ENCODE data around the gene PTCSC3. TPM values are rescaled to one million over a fixed set of nuclear protein-coding genes. Genes with fewer than 3 reads are reported as not detected.

The PTCSC3 gene
- total and polyA plus RNA-seq, 2 of the 13 experiments (the other 11 are each of a cell fraction or from before 2014, with no cell fraction given) = not detected

GRCh38 chr14:36217027-36217426, 40.5 kb upstream of the PTCSC3 start:
- H2AFZ ChIP-seq (ENCODE audit: low read length) = no peak overlapping the region
- no peak for TF ChIP-seq ZNF558 (CRISPR knock-in tag; IDR thresholded peaks at IDR 0.05; ENCODE audit: borderline replicate concordance)
- TF ChIP-seq HNF1A (IDR thresholded peaks at IDR 0.05; ENCODE audit: low read depth) = no peak
- no peak for TF ChIP-seq HNF1A (CRISPR knock-in tag; IDR thresholded peaks at IDR 0.05; ENCODE audit: borderline replicate concordance)
- TF ChIP-seq ZNF552 (CRISPR knock-in tag; IDR thresholded peaks at IDR 0.05; ENCODE audit: borderline replicate concordance) = no peak
- TF ChIP-seq NFIB (CRISPR knock-in tag; IDR thresholded peaks at IDR 0.05; ENCODE audit: borderline replicate concordance) = no peak
- no peak for TF ChIP-seq FOSL1 (CRISPR knock-in tag; IDR thresholded peaks at IDR 0.05; ENCODE audit: borderline replicate concordance)
- TF ChIP-seq ZNF547 (CRISPR knock-in tag; IDR thresholded peaks at IDR 0.05) = no peak
- no peak for TF ChIP-seq SALL1 (CRISPR knock-in tag; IDR thresholded peaks at IDR 0.05)
- TF ChIP-seq CCAR2 (optimal IDR thresholded peaks at IDR 0.05; ENCODE audit: low read depth, low read length) = no peak
- no peak for TF ChIP-seq TCF7L2 (IDR thresholded peaks at IDR 0.05; ENCODE audit: low read depth, low read length)
- TF ChIP-seq ZNF292 (CRISPR knock-in tag; IDR thresholded peaks at IDR 0.05; ENCODE audit: borderline replicate concordance, low read depth) = no peak
- TF ChIP-seq SNRNP70 (IDR thresholded peaks at IDR 0.05; ENCODE audit: low read depth, low read length) = no peak
- no peak for TF ChIP-seq ZBTB1 (CRISPR knock-in tag; IDR thresholded peaks at IDR 0.05; ENCODE audit: borderline replicate concordance)
- TF ChIP-seq KDM1A (CRISPR knock-in tag; IDR thresholded peaks at IDR 0.05) = no peak
- no peak for TF ChIP-seq ZNF740 (CRISPR knock-in tag; IDR thresholded peaks at IDR 0.05)
- TF ChIP-seq CC2D1A (CRISPR knock-in tag; IDR thresholded peaks at IDR 0.05) = no peak
- no peak for TF ChIP-seq HDAC6 (IDR thresholded peaks at IDR 0.05; ENCODE audit: low read depth, low read length)
- TF ChIP-seq ZSCAN20 (CRISPR knock-in tag; IDR thresholded peaks at IDR 0.05; ENCODE audit: borderline replicate concordance) = no peak
- TF ChIP-seq ZNF264 (CRISPR knock-in tag; IDR thresholded peaks at IDR 0.05) = no peak
- no peak for TF ChIP-seq YEATS4 (CRISPR knock-in tag; IDR thresholded peaks at IDR 0.05; ENCODE audit: borderline replicate concordance)
- TF ChIP-seq CEBPB (IDR thresholded peaks at IDR 0.05; ENCODE audit: borderline replicate concordance, low read depth, low read length) = no peak
- ATAC-seq (no peak), FAIRE-seq (no peak), DNase-seq (ENCODE audit: low spot score) (no peak)
- H3K4me1 ChIP-seq (ENCODE audit: insufficient read depth, low read length) = no peaks in the 10 kb centered on the region
- H3K4me3 ChIP-seq (replicated peaks in 1 of 3; ENCODE audit: insufficient read depth in 1 of 3, low read depth in 2 of 3, low read length in 3 of 3) = no peak overlapping the region
- H3K36me3 ChIP-seq (replicated peaks in 1 of 2; ENCODE audit: control insufficient read depth in 1 of 2, insufficient read depth in 2 of 2, low read length in 2 of 2) = no peaks in the 10 kb centered on the region
- no peaks in the 10 kb centered on the region for H4K20me1 ChIP-seq (ENCODE audit: insufficient read depth, low read length)
- POLR2A ChIA-PET = no interaction called here
- intact Hi-C loops (cut with micrococcal nuclease; ENCODE audit: unreplicated experiment) (no loop called here), in situ Hi-C loops (cut with HindIII; ENCODE audit: extremely low pct_ligation_motif_present, low pct_unique_long_range_greater_than_20kb) (no loop called here)
- no peaks in the 10 kb centered on the region for H3K79me2 ChIP-seq (ENCODE audit: insufficient read depth, low read length)
- H3K9me3 ChIP-seq (ENCODE audit: low read length) = no peaks in the 10 kb centered on the region
- CTCF ChIA-PET (ENCODE audit: low intra/inter-chr PET ratio, low total read pairs) = no interaction called here
- BruUV-seq (replicated peaks) = no TSS peak
- no peak overlapping the region for H3K4me2 ChIP-seq (ENCODE audit: low read depth, low read length)
- 87% methylated on average over 2 of the region's 2 CpGs for WGBS (ENCODE audit: low lambda C conversion rate)
- H3K9ac ChIP-seq (ENCODE audit: insufficient read depth, low read depth, low read length) = no peak overlapping the region
- H3K27ac ChIP-seq (ENCODE audit: extremely low read length, insufficient read depth, low read length) = no peak overlapping the region
- H3K27me3 ChIP-seq (ENCODE audit: control insufficient read depth in 1 of 2, insufficient read depth in 2 of 2, low read length in 2 of 2) = peaks cover 2 to 55% of the 10 kb centered on the region in 2 experiments; a peak in 4 of 5 replicates

All from HepG2 (cell line).